Measurements from ENCODE around the gene SLC22A1. TPM values are rescaled to one million over a fixed set of nuclear protein-coding genes. Genes with fewer than 3 reads are reported as not detected.

The SLC22A1 gene
- 0.52 and 1.1 TPM in 2 replicates for total RNA-seq

DNA sequence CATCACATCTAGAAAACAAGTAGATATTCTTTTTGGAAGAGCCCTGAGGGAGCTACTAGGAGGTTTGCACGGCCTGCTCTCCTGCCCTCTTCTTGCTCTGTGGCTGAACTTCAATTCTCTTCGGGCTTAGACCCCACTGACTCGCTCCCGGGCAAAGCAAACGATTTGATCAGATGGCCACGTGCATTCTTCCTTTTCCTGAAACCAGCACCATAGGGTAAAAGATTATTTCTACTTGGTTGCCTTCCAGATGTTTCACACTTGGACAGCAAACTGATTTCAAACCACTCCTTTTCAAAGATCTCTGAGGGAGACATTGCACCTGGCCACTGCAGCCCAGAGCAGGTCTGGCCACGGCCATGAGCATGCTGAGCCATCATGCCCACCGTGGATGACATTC, at the start of gene SLC22A1:
SLC22A1 (plus strand) TSS at position 258 of the 400 bp plus-strand sequence; CDS start at position 379, 121 bp downstream.

Small RNA genes within 50 kb of the gene (small RNA-seq; reads per million reads assigned to genes)
- not detected for gene AL645733.1

Other genes with a start within 250 kb of the SLC22A1 start
- not detected in 2 replicates for gene MAS1, start 230.8 kb upstream of the SLC22A1 start, total RNA-seq
- gene IGF2R, start 152.7 kb upstream of the SLC22A1 start, total RNA-seq, result 119 and 130 TPM in 2 replicates
- gene SLC22A2, start 137.0 kb downstream of the SLC22A1 start, total RNA-seq, result 0.11 TPM in 1 of 2 replicates, not detected in the other
- 1.7 and 2.7 TPM in 2 replicates for gene SLC22A3, start 226.6 kb downstream of the SLC22A1 start, total RNA-seq